ENCODE data around the gene ZNF200.

GRCh38 chr16:3259836-3260235, 24.9 kb upstream of the ZNF200 start:
- TF ChIP-seq KMT2B (CRISPR knock-in tag; IDR thresholded peaks at IDR 0.05) (no peak), PAX8 (CRISPR knock-in tag; IDR thresholded peaks at IDR 0.05; ENCODE audit: borderline replicate concordance) (no peak), CTCF (CRISPR knock-in tag; IDR thresholded peaks at IDR 0.05) (no peak)

Data from HepG2 (cell line).